GM21381 (cell line): Measurements from ENCODE around the gene ASB6.
"Not testable (repeated sequence)": the region's sequence is repeated elsewhere in the genome, so short reads cannot be mapped to it uniquely, and the experiment has no call there.

Experiments used
- ATAC-seq: cut with Tn5 transposase; IDR thresholded peaks from one replicate; pipeline ENCODE4 v1.9.1; 2021; ENCODE audit warnings: mild to moderate bottlenecking, moderate library complexity; ENCODE audit not compliant: unreplicated experiment

Gene ASB6

DNA sequence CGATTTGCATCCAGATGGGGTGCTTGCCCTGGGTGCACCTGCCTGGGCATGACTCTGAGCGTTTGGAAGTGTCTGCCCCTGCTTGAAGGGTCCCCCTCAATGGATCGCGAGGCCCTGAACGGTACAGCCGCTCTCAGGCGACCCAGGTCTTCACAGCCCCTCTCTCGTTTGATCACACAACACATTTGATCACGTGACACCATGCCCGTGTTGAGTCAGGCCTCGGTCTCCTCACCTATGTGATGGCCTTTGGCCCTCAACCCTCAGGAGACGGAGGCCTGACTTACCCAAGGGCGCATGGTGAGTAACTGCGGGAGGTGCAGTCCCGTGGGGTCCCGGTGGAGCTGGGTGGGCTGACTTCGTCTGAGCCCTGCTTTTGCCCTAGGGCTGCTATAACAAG is 3.0 kb upstream of the ASB6 start:
- ATAC-seq = no peak

DNA sequence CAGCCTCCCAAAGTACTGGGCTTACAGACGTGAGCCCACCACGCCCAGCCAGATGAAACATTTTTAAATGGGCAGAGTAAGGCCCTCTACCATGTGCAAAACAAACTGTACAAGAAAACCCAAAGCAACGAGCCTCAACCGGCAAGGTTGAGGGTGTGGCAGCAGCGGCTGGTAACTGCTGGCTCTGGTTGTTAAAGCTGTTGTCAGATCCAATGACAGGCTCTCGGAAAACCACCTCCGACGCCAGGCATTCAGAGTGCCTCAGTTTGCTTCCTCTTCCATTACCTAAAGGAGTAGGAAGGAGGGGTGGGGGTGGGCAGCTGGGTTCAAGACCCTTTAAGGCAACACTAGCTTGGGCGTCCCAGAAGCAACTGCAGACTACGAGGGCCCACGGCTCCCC is 2.4 kb upstream of the ASB6 start:
- no peak for ATAC-seq

DNA sequence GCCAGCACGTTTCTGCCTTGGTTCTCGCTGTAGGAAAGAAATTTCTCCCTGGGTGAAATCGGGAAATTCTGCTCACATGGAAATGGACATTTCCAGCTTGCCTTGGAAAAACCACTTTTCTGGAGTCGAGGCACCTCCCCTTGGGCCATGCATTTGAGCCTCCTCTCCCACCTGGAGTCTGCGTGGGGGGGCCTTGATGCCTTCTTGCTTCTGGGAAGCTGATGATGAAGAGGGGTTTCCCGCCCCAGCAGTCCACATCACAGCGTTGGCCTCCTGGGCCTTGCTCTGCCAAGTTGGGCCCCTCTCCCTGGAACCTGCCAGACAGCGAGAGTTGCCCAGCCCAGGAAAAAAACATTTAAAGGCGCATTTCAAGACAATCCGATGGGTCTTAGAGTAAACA is 1.8 kb upstream of the ASB6 start:
- no peak for ATAC-seq

DNA sequence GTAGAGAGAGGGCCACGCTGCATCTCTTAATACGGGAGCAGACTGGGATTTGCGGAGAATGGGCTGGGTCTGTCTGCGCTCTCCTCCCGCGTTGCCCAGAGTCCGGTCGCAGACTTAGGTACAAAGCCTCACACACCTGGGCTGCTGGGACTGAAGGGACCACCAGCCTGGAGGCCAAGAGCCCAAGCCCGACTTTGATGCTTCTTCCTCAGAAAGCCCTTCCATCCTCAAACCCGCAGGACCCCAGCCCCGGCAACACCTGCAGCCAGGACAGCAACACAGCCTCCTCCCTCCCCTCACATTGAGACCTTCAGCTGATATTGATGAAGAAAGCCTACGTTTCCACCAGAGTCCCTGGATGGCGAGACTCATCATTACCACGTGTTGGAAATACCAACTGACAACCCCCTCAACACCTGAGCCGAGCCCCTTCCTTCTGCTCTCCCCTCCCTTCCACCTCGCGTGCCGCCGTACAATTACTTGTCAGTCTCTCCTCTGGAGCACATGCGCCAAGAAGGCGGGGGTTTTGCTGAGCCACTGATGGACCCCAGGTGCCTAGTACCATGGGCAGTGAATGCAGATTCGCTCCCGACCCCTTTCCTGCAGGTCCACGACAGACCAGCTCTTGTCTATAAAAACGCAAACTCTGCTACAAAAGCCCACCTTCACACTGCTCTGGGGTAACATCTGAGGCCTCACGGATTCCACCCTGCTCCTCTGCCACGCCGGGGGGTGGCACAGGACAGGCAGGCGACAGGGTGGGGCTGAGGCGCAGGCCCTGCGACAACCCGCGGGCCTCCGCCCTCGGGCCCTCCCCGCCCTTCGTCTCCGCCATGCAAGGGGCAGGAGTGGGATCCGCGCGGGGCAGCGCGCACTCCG is 841 bp downstream of the ASB6 start:
- no peak for ATAC-seq

DNA sequence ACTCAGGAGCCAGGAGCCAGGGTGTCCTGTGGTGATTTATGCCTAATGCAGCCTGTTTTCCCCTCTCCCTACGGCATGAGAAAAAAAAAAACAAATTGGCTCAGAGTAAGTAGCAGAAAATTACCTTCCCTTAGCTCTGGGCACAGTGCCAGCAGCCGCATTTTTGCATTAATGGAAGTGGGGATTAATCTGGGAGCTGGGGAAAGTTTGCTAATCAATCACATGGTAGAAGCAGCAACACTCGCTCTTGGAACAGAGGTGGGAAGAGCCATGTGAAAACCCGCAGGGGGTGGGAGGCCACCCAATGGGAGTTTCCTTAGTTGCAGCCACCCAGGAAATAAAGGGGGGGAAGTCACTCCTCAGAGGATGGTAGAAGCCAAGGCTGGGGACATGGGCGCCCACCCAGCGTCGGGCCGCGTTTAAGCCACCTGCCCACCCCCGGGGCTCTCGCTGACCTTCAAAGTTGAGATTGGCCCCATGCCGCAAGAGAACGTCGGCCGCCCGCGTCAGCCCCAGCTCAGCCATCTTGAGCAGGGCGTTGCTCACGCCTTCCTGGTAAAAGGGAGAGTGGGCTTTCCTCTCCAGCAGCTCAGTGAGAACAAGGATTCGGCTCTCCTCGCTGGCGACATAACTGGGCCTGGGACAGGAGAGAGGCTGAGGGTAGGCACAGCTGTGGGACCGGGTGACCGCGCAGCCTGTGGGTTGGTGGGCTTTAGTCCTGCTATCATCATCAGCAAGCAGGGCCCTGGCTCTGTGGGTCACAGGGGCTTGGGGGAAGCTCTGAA is 1.7 kb downstream of the ASB6 start:
- no peak for ATAC-seq

DNA sequence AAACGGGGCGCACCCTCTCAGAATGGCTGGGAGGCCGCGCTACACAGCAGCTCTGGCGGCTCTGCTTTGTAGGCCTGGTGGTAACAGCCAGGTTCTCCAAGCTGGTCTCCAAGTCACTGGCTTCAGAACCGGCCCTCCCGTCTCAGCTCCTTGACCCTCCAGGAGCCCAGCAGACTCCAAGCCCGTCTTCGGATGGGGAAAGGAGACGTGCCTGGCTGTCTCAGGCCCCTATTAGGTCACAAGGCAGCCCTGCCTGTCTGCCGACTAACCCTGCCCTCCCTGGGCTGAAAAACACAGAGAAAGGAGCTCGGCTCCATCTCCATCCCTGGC is 2.2 kb downstream of the ASB6 start:
- ATAC-seq = no peak

DNA sequence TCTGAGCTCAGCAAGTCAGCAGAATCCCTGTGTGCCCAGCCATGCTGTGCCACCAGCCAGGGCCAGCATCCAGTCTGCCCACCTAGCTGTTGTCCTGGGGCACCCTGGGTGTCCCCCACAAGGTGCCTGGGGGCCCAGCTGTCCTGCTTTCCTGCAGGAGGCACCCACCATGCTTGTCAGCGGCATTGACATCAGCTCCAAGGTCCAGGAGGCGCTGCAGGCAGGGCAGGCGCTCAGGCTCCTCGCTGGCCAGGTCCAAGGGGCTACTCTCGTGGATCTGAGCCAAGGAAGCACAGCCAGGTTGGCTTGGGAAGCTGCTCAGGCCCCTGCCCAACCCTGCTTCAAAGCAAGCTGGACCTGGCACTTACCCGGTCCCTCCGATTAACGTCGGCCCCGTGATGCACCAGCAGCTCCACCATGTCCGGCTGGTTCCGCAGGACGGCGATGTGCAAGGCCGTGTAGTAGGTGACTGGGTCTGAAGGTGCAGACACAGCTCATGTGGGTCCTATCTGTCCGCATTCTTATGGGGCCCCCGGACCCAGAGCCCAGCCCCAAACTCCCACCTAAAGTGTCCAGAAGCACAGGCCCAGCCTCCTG is 2.8 kb downstream of the ASB6 start:
- ATAC-seq = no peak

DNA sequence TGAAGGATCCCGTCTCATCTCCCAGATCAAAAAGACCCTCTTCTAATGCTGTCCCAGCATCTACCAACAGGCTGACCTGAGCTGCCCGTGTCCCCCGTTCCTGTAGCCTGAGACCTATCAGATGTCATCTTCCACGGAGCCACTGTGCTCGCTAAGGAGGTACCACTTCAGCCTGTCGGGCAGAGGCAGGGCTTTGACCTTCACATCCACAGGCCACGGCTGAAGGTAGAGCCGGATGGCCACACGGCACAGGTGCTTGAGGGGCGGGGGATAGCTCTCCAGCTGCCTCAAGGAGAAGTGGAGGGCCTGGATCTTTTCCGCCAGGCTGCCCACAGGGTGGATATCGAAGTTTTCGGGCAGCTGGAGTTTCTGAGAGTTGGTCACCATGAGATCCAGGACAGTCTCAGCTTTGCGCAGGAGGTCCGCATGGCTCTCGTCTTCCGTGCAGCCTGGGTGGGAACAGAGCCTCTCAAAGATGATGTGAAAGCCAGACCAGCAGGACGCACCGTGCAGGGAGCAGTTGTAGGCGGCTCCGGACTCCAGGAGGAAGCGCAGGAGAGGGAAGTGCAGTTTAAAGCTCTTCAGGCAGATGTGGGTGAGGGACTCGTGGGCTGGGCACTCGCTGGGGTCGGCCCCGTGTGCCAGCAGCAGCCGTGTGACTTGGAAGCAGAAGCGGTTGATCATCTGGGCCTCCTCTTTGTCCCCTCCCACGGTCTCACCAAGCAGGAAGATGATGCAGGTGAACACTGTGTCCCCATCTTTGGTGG is 4.1 kb downstream of the ASB6 start:
- ATAC-seq = no peak

DNA sequence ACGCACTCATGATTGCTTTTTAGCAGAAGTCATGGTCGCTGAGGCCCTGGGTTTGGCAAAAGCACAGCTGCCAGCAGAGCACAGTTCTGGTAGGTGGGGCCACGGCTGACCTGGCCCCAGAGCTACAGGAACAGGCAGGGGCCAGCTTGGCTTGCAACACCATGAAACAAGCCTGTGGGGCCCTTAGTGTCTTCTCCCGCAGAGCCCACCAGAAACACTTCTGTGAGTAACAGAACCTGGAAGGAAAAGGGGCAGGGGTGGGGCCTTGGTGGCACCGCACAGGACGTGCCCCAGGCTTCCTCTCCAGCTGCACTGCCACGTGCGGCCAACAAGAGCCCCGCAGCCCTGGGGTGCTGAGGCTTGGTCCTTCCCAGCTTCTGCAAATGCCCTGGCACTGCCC is 4.8 kb downstream of the ASB6 start:
- no peak for ATAC-seq

DNA sequence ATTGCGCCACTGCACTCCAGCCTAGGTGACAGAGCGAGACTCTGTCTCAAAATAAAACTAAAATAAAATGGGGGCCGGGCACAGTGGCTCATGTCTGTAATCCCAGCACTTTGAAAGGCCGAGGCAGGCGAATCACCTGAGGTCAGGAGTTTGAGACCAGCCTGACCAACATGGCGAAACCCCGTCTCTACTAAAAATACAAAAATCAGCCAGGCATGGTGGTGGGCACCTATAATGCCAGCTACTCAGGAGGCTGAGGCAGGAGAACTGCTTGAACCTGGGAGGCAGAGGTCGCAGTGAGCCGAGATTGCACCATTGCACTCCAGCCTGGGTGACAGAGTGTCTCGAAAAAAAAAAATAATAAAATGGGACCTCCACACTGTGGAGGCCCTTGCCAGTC is 5.6 kb downstream of the ASB6 start:
- ATAC-seq = not testable (repeated sequence)

DNA sequence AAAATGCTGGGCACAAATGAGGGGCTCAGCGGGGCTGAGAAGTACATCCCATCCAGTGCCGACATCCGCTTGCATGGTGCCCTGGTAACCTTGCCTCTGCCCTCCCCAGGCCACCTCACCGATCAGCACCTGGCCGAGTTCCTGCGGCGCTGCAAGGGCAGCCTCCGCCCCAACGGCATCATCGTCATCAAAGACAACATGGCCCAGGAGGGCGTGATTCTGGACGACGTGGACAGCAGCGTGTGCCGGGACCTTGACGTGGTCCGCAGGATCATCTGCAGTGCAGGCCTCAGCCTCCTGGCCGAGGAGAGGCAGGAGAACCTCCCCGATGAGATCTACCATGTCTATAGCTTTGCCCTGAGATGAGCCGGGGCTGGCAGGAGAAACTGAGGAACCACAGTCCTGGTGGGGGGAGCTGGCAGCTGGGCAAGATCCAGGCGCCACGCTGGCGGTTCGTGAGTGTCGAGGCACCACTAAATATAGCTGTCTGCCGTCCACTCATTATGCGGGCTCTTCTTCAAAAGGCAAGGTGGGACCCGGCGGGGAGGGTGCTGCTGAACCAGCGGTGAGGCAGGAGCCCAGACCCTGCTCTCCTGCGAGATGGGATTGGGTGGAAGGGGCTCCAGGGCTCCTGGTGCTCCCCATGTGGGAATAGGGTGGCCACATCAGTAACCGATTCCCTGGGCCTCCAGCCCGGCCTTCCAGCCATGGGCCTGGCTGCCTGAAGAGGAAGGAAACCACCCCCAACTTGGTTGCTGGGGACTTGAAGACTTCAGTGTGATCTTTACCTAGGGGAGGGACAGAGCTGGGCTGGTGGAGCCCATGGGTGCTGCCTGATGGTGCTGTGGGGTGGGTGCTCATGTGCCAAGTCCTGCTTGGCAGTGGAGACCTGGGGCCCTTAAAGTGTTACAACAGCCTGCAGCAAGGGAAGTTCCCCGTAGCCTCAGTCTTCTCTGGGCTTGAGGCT is 6.6 kb downstream of the ASB6 start:
- ATAC-seq = no peak

DNA sequence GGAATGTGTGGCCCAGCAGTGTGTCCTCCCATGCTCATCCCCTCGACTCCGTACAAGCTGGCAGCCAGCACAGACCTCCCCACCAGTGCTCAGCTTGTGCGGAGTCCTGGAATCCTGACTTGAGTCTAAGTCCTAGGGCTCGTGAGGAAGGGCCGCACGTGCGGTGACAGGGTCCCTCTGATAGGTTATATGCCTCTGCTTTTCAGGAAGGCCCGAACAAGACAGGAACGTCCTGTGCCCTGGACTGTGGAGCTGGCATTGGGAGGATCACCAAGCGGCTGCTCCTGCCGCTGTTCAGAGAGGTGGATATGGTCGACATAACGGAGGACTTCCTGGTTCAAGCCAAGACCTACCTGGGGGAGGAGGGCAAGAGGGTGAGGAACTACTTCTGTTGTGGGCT is 8.1 kb downstream of the ASB6 start:
- ATAC-seq = no peak

DNA sequence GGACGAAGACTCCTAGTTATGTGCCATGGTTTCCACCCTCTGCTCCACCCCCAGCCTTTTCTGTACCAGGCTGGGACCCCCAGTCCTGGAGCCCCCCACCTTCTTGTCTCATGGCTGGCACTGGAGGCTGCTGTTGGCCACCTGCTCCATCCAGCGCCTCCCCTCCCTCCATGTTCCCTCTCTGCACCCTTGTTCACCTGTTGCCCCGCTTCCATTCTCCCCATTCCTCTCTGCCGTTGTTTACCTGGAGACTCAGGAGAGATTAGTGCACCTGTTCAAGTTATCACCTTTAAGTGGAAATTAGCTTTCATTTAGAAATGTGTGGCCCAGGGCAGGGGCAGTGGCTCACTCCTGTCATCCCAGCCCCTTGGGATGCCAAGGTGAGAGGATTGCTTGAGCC is 8.7 kb downstream of the ASB6 start:
- ATAC-seq = no peak

DNA sequence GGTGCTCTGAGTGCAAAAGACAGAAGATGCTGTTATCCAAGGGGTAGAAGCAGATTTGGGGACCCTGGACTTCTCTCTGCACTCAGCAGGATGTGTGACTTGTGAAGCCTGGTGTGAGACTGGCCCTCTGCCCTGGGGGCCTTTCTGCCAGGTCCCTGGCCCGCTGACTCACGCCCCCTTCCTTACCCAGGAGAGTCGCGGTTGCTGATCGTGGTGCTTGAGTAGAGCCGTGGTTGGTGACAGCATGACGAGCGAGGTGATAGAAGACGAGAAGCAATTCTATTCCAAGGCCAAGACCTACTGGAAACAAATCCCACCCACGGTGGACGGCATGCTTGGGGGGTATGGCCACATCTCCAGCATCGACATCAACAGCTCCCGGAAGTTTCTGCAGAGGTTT is 9.5 kb downstream of the ASB6 start:
- no peak for ATAC-seq

DNA sequence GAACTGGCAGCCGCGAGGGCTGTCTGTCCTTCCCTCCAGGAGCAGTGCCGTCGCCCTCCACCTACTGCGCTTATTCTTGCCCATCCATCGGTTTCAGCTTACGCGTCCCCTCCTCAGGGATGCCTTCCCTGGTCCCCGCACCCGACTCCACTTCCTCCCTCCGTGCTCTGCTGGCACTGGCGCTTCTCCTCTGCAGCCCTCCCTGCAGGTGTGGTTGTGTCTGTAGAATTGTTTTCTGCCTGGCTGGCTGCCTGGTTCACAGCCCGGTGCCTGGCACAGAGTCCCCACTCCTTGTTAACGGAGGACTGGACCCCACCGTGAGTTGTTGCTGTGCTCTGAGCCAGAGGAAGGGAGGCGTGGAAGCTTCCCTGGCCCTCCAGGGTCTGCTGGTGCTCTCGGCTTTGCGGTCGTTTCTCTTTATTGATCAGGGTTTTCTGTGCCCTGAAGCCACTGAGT is 10.2 kb downstream of the ASB6 start:
- ATAC-seq = no peak

DNA sequence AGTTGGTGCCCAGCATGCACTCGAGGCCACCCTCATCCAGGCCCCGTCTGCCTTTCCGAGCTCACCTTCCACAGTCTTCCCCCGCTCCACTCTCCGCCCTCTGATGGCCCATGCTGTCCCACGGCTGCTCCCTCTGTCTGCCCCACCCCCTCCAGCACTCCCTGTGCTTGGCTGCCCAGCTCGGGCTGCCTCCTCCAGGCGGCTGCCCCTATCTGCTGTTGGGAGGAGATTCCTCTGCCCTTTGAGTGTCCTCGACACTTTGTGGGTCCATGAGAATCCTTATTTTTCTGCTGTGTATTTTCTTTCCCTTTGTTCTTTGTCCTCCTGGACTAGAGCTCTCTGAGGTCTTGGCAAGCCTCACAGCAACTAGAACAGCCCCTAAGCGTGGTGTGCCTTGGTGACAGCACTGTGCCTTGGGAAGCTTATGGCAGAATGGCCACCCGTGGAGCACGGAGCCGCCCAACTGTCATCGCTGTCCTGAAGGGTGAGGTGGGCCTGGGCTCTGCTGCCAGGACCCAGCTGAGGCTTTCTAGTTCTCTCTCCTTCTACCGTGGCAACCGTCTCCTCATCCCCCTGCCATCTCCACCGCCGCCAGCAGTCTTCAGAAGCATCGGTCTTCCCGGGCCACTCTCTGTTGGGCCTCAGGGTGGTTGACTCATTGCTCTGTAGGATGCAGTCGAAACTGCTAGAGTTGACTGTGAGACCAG is 10.8 kb downstream of the ASB6 start:
- ATAC-seq = no peak

DNA sequence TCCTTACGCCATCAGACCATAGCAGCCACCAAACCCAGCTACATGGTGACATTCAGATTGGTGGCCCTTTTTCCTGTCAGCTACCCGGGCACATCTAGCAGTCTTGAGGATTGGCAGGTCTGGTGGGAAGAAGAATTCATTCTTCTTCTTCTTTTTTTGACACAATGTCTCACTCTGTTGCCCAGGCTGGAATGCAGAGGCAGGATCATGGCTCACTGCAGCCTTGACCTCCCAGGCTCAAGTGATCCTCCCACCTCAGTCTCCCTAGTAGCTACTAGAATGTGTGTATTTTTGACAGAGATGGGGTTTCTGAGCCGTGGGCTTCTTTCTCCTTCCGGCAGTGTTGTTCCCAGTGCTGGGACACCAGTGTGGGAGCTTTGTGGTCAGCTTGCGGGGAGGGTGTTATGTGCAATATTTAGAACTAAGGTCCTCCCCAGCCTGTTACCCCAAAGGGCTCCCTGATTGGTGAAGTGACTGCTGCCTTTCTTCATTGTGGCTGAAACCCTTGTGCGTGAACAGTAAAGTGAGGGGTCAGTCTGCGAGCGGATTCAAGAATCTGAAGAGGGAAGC is 12.6 kb downstream of the ASB6 start:
- no peak for ATAC-seq

DNA sequence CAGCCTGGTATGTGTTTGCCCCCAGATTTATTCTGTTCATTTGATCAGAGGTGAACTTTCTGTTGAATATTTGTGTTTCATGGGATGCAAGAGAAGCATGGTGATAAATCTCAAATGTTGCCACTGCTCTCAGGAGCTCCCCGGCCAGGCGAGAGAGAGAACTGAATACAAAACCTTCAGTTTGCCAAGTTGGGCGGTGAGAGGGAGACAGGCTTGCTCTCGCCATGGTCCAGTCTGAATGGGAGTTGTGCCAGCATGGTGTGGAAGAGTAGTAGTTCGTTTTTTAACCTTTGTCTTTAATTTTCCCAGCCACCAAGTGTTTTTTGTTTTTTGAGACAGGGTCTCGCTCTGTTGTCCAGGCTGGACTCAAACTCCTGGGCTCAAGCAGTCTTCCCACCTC is 13.2 kb downstream of the ASB6 start:
- no peak for ATAC-seq
